ENCODE results near the gene ZNF839. TPM values are rescaled to one million over a fixed set of nuclear protein-coding genes. Genes with fewer than 3 reads are reported as not detected.
A peak's percentile ranks its signal among the peaks of the same experiment; 100 is the strongest.

Gene ZNF839
- total RNA-seq, 4 donors from 2014 or later = 3.8 to 12.6 (median 8.1) TPM

GRCh38 chr14:102363182-102363943 lies 43.8 kb downstream of the ZNF839 start:
- no peak for TF ChIP-seq CTCF (IDR thresholded peaks at IDR 0.05)
- DNase-seq (ENCODE audit: low spot score) (peak; percentile 33), ATAC-seq (ENCODE audit: low FRiP score) (peak; percentile 56)

- DNase-seq (ENCODE audit: low spot score) = no peak
- TF ChIP-seq CTCF (IDR thresholded peaks at IDR 0.05) = no peak
- ATAC-seq (ENCODE audit: low FRiP score) = no peak
Measured at GRCh38 chr14:102370305-102370809, 50.8 kb downstream of the ZNF839 start.

- ATAC-seq (ENCODE audit: low FRiP score) (no peak), DNase-seq (ENCODE audit: low spot score) (no peak)
- TF ChIP-seq CTCF (IDR thresholded peaks at IDR 0.05) = no peak
Measured at GRCh38 chr14:102371361-102371760, 51.8 kb downstream of the ZNF839 start.

GRCh38 chr14:102373110-102373509 lies 53.6 kb downstream of the ZNF839 start:
- ATAC-seq (ENCODE audit: low FRiP score) (no peak), DNase-seq (ENCODE audit: low spot score) (no peak)
- TF ChIP-seq CTCF (IDR thresholded peaks at IDR 0.05) = no peak

GRCh38 chr14:102374264-102374663 lies 54.7 kb downstream of the ZNF839 start:
- no peak for ATAC-seq (ENCODE audit: low FRiP score)

GRCh38 chr14:102375119-102375518 lies 55.6 kb downstream of the ZNF839 start:
- no peak for TF ChIP-seq CTCF (IDR thresholded peaks at IDR 0.05)
- DNase-seq (ENCODE audit: low spot score) (no peak), ATAC-seq (ENCODE audit: low FRiP score) (no peak)

More at GRCh38 chr14:102374264-102374663, 54.7 kb downstream of the ZNF839 start:
- no peak for DNase-seq (ENCODE audit: low spot score)
- no peak for TF ChIP-seq CTCF (IDR thresholded peaks at IDR 0.05)

GRCh38 chr14:102377696-102378095 lies 58.1 kb downstream of the ZNF839 start:
- DNase-seq (ENCODE audit: low spot score) (no peak), ATAC-seq (ENCODE audit: low FRiP score) (no peak)
- TF ChIP-seq CTCF (IDR thresholded peaks at IDR 0.05) = no peak

All from omental fat pad (tissue), 4 donors.